Testis (tissue), 3 donors: ENCODE measurements around the gene MMADHC. TPM values are rescaled to one million over a fixed set of nuclear protein-coding genes. Genes with fewer than 3 reads are reported as not detected.

Experiments
- DNase-seq: peaks from one replicate; pipeline ENCODE4 v3.0.0-alpha.2; 2019
- H3K27ac ChIP-seq, 2 donors: fragments of 200-600 bp; sonication (generic); one replicate each; pipeline ENCODE4 v1.5.1; 2019
- H3K27me3 ChIP-seq: fragments of 200-600 bp; sonication (generic); one replicate; pipeline ENCODE4 v1.5.1; 2019
- H3K36me3 ChIP-seq: fragments of 200-600 bp; sonication (generic); one replicate; pipeline ENCODE4 v1.5.1; 2017; ENCODE audit warnings: low read depth; ENCODE audit errors: missing control alignments
- H3K4me1 ChIP-seq: fragments of 200-600 bp; sonication (generic); one replicate; pipeline ENCODE4 v1.5.1; 2019
- H3K4me3 ChIP-seq, 2 donors: fragments of 200-600 bp; sonication (generic); one replicate each; pipeline ENCODE4 v1.5.1; 2017 to 2019
- H3K9me3 ChIP-seq: fragments of 200-600 bp; sonication (generic); one replicate; pipeline ENCODE4 v1.5.1; 2017
- CTCF ChIP-seq, 3 experiments: fragments of 450-650 bp in 2 of 3; fragments of 200-600 bp in 1 of 3; sonication (generic) in 1 of 3; IDR thresholded peaks; one replicate each; pipeline ENCODE4 v1.5.1; 2016 to 2019; ENCODE audit warnings: antibody characterized with exemption in 3 of 3, mild to moderate bottlenecking in 2 of 3, moderate library complexity in 1 of 3
- POLR2A ChIP-seq: fragments of 450-650 bp; IDR thresholded peaks from one replicate; pipeline ENCODE4 v1.6.1; 2017; ENCODE audit warnings: antibody characterized with exemption, mild to moderate bottlenecking, moderate library complexity
- WGBS, 2 donors: methylation state at CpG; one replicate each; pipeline ENCODE4 v1.1.5; 2018; 5-methylcytosine and 5-hydroxymethylcytosine counted together
- intact Hi-C: fragments of 100-400 bp; cut with DNase I; formaldehyde crosslinking; loops from one replicate; pipeline ENCODE4 v1.15.1; 2023; ENCODE audit warnings: low total_unique reads
- polyA plus RNA-seq: library from polyadenylated mRNA; stranded (reverse); fragments of 350-450 nt; fragmentation: Illumina TruSeq; extraction: RNeasy Lipid Tissue Mini Kit (QIAGEN cat#74804); gene quantifications from one replicate; pipeline ENCODE4 v1.2.3, GENCODE V29; 2014; ENCODE audit warnings: low read depth, low replicate concordance; ENCODE audit not compliant: insufficient read depth
- total RNA-seq, 2 donors: library from RNA; depleted of rRNA; stranded (reverse); fragments of >200 nt; gene quantifications; one replicate each; pipeline ENCODE4 v1.2.3, GENCODE V29; 2016

Gene MMADHC
- total and polyA plus RNA-seq, 3 donors from 2014 or later, result 46.2 to 133 (median 55.3) TPM

- no peaks in the 10 kb centered on the region for H3K4me1 ChIP-seq
Measured at GRCh38 chr2:149606251-149606811, 18.8 kb upstream of the MMADHC start.

GRCh38 chr2:149603248-149603647 is 15.7 kb upstream of the MMADHC start:
- H3K27me3 ChIP-seq, result no peaks in the 10 kb centered on the region
- H3K4me3 ChIP-seq, result no peak overlapping the region
- intact Hi-C loops, result no loop called here
- no peaks in the 10 kb centered on the region for H3K9me3 ChIP-seq
- DNase-seq, result no peak
- H3K4me1 ChIP-seq, result no peaks in the 10 kb centered on the region
- TF ChIP-seq CTCF (IDR thresholded peaks at IDR 0.05), result no peak
- no peak for TF ChIP-seq POLR2A
- H3K36me3 ChIP-seq, result no peaks in the 10 kb centered on the region
- H3K27ac ChIP-seq, result no peak overlapping the region
- 95% methylated on average over 4 of the region's 4 CpGs for WGBS, 2 donors

More at GRCh38 chr2:149606251-149606811, 18.8 kb upstream of the MMADHC start:
- Histone ChIP-seq H3K9me3 (no peaks in the 10 kb centered on the region), H3K27ac (no peak overlapping the region), H3K4me3 (no peak overlapping the region), H3K36me3 (no peaks in the 10 kb centered on the region), H3K27me3 (no peaks in the 10 kb centered on the region)
- intact Hi-C loops, result no loop called here
- DNase-seq, result no peak
- TF ChIP-seq CTCF (IDR thresholded peaks at IDR 0.05) (no peak), POLR2A (no peak)

GRCh38 chr2:149601141-149601796 is 13.7 kb upstream of the MMADHC start:
- 52 to 53% methylated on average over 3 of the region's 3 CpGs for WGBS, 2 donors

GRCh38 chr2:149597668-149598326 is 10.2 kb upstream of the MMADHC start:
- H3K27ac ChIP-seq, result no peak overlapping the region
- H3K4me3 ChIP-seq, result no peak overlapping the region
- intact Hi-C loops, result loop anchor here (10.0 kb wide), 1 partner anchor 1647 kb away; no protein-coding TSS in a partner anchor
- no peaks in the 10 kb centered on the region for H3K27me3 ChIP-seq
- peak; percentile 70 to 79 (median 75) for TF ChIP-seq CTCF (IDR thresholded peaks at IDR 0.05)
- no peak for TF ChIP-seq POLR2A
- H3K4me1 ChIP-seq, result no peaks in the 10 kb centered on the region
- H3K9me3 ChIP-seq, result no peaks in the 10 kb centered on the region
- peak; percentile 43 for DNase-seq
- 26 to 46% methylated on average over 13 of the region's 13 CpGs for WGBS, 2 donors
- no peaks in the 10 kb centered on the region for H3K36me3 ChIP-seq

More at GRCh38 chr2:149601141-149601796, 13.7 kb upstream of the MMADHC start:
- Histone ChIP-seq H3K36me3 (no peaks in the 10 kb centered on the region), H3K27ac (no peak overlapping the region), H3K4me3 (no peak overlapping the region), H3K9me3 (no peaks in the 10 kb centered on the region), H3K27me3 (no peaks in the 10 kb centered on the region), H3K4me1 (no peaks in the 10 kb centered on the region)
- intact Hi-C loops, result no loop called here
- TF ChIP-seq POLR2A (no peak), CTCF (IDR thresholded peaks at IDR 0.05) (no peak)
- DNase-seq, result no peak
